ENCODE data around the gene ZSWIM4. TPM values are rescaled to one million over a fixed set of nuclear protein-coding genes. Genes with fewer than 3 reads are reported as not detected.

ZSWIM4 gene
- total and polyA plus RNA-seq, 10 of the 15 experiments (the other 5 are each of a cell fraction or from before 2014, with no cell fraction given), result 0.73 to 11.1 (median 1.8) TPM; not detected in 2

DNA sequence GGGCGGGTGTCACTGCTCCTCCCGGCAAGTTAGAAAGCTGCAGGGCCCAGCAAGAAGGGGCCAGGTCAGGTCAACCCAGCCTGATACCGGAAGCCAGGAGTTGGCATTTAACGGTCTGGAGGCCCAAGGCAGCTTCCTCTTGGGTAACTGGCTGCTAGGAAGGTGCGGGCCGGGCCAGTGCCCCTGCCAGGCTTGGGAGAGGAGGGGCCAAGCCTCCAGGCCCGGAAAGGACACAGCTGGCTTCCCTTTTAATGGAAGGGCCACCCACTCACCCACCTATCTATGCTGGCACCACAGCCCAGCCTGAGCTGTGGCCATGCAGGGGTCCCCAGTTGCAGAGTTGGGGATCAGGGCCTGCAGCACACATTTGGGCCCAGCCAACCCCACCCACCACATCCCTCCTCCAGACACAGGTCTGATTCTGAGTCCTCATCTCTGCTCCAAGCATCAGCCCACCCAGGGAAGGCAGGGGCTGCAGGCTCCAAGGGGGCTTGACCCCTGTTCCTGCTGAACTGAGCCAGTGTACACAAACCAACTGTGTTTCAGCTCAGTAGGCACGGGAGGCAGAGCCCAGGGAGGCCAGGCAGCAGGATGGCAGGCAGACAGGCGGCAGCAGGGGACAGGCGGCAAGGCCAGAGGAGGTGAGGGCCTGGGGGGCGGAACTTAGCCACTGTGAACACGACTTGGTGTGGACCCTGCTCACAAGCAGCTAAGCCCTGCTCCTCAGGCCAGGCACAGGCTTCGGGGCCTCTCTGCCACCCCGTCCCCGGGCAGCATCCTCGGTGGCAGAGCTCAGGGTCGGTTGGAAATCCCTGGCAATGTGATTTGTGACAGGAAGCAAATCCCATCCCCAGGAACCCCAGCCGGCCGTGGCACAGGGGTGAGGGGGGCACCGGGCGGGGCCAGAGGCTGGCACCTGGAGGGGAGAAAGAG lies 40.8 kb downstream of the ZSWIM4 start (continued):
- TF ChIP-seq, protein P1, sequence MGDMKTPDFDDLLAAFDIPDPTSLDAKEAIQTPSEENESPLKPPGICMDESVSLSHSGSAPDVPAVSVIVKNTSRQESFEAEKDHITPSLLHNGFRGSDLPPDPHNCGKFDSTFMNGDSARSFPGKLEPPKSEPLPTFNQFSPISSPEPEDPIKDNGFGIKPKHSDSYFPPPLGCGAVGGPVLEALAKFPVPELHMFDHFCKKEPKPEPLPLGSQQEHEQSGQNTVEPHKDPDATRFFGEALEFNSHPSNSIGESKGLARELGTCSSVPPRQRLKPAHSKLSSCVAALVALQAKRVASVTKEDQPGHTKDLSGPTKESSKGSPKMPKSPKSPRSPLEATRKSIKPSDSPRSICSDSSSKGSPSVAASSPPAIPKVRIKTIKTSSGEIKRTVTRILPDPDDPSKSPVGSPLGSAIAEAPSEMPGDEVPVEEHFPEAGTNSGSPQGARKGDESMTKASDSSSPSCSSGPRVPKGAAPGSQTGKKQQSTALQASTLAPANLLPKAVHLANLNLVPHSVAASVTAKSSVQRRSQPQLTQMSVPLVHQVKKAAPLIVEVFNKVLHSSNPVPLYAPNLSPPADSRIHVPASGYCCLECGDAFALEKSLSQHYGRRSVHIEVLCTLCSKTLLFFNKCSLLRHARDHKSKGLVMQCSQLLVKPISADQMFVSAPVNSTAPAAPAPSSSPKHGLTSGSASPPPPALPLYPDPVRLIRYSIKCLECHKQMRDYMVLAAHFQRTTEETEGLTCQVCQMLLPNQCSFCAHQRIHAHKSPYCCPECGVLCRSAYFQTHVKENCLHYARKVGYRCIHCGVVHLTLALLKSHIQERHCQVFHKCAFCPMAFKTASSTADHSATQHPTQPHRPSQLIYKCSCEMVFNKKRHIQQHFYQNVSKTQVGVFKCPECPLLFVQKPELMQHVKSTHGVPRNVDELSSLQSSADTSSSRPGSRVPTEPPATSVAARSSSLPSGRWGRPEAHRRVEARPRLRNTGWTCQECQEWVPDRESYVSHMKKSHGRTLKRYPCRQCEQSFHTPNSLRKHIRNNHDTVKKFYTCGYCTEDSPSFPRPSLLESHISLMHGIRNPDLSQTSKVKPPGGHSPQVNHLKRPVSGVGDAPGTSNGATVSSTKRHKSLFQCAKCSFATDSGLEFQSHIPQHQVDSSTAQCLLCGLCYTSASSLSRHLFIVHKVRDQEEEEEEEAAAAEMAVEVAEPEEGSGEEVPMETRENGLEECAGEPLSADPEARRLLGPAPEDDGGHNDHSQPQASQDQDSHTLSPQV (IDR thresholded peaks at IDR 0.05), result no peak
- TF ChIP-seq POLR2AphosphoS2 (IDR thresholded peaks at IDR 0.05; ENCODE audit: low read depth, low read length) (peak; percentile 8; the same call in 1 of the 2 replicates), ZNF207 (IDR thresholded peaks at IDR 0.05; ENCODE audit: borderline replicate concordance) (no peak)

DNA sequence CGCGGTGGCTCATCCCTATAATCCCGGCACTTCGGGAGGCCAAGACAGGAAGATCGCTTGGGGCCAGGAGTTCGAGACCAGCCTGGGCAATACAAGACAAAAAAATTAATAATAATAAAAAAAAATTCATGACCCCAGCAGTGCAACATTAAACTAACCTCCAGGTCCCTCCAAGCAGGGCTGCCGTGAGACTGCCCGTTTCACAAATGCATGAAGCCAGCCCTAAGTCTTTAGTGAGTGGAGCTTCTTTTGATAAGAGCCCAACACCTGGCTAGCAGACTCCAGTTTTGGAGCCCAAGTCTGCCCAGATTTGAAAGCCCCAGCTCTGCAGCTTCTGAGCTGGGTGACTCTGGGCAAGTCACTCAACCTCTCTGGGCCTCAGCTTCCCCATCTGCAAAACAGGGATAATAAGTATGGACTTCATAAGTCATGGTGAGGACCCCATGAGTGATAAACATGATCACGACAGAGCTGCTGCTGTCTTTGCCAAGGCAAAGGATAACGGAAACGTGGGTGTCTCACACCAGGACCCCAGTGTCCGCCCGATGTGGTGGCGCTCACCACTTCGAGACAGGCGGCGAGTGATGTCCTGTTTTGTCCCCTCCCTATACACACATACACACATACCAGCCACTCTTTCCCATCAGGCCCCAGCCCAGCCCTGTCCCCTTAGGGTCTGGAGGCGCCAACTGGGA lies 43.3 kb downstream of the ZSWIM4 start:
- Histone ChIP-seq H3K4me1 (ENCODE audit: control insufficient read depth, insufficient read depth, low read length) (peaks cover 52% of the 10 kb centered on the region), H4K20me1 (ENCODE audit: control insufficient read depth, insufficient read depth) (no peaks in the 10 kb centered on the region), H3K4me2 (ENCODE audit: control insufficient read depth, insufficient read depth) (peak overlapping the region; percentile 99), H3K27ac (ENCODE audit: control insufficient read depth, insufficient read depth) (peak overlapping the region; percentile 96), H3K4me3 (peak overlapping the region; percentile 92), H3K27me3 (replicated peaks in 1 of 2; ENCODE audit: control insufficient read depth in 2 of 2, insufficient read depth in 2 of 2, low read length in 1 of 2) (no peaks in the 10 kb centered on the region), H3K36me3 (ENCODE audit: control insufficient read depth in 2 of 2, insufficient read depth in 2 of 2, low read length in 1 of 2) (peaks cover 0 to 3% of the 10 kb centered on the region in 2 experiments; a peak in 1 of 4 replicates), H3K9me3 (replicated peaks; ENCODE audit: control insufficient read depth, insufficient read depth, low read length) (no peaks in the 10 kb centered on the region), H2AFZ (ENCODE audit: control insufficient read depth, low read depth, low read length) (peak overlapping the region; percentile 35), H3K9ac (ENCODE audit: control insufficient read depth, insufficient read depth, low read length) (peak overlapping the region; percentile 94), H3K79me2 (ENCODE audit: control insufficient read depth, insufficient read depth, low read length) (peaks cover 55% of the 10 kb centered on the region)
- no peak for FAIRE-seq
- POLR2A ChIA-PET, result interaction anchor here (0.6 to 7.5 kb wide), 7 partner anchors 8 to 91 kb away, joined by 3 to 85 read pairs (median 7); partner anchors contain the start of gene ZSWIM4
- TSS peak; percentile 48 for BruUV-seq (replicated peaks)
- ATAC-seq, result no peak
- 31% methylated on average over 18 of the region's 18 CpGs for WGBS (ENCODE audit: insufficient coverage, insufficient replicate concordance, low lambda C conversion rate, missing lambda C conversion rate)
- SMC1A ChIA-PET (ENCODE audit: uncharacterized antibody, unreplicated experiment), result interaction anchor here (0.7 to 4.2 kb wide), 2 partner anchors 24 to 55 kb away, joined by 3 to 37 read pairs; no protein-coding TSS in a partner anchor
- CTCF ChIA-PET, result interaction anchor here (1.2 to 7.1 kb wide), 4 partner anchors 24 to 50 kb away, joined by 3 to 51 read pairs (median 4); partner anchors contain the start of gene ZSWIM4
- intact Hi-C loops (cut with micrococcal nuclease; ENCODE audit: unreplicated experiment) (loop anchor here (5.0 kb wide), 1 partner anchor 41 kb away; the partner anchor contains the start of gene ZSWIM4), in situ Hi-C loops (cut with MboI) (no loop called here)
- RAD21 ChIA-PET (ENCODE audit: unreplicated experiment), result interaction anchor here (0.7 to 4.9 kb wide), 7 partner anchors 8 to 107 kb away, joined by 3 to 68 read pairs (median 5); partner anchors contain the start of gene ZSWIM4
- no peak for DNase-seq (ENCODE audit: low read depth, low spot score)
- 0 out of 2 replicates have a peak, but pooled peaks have one; percentile 9 for TF ChIP-seq MTA3 (IDR thresholded peaks at IDR 0.05; ENCODE audit: borderline replicate concordance, low read length)
- TF ChIP-seq, protein P2, sequence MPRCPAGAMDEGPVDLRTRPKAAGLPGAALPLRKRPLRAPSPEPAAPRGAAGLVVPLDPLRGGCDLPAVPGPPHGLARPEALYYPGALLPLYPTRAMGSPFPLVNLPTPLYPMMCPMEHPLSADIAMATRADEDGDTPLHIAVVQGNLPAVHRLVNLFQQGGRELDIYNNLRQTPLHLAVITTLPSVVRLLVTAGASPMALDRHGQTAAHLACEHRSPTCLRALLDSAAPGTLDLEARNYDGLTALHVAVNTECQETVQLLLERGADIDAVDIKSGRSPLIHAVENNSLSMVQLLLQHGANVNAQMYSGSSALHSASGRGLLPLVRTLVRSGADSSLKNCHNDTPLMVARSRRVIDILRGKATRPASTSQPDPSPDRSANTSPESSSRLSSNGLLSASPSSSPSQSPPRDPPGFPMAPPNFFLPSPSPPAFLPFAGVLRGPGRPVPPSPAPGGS (IDR thresholded peaks at IDR 0.05; ENCODE audit: borderline replicate concordance, insufficient read depth, low read depth, low read length, poor library complexity, severe bottlenecking), result no peak
- TF ChIP-seq, protein P3, sequence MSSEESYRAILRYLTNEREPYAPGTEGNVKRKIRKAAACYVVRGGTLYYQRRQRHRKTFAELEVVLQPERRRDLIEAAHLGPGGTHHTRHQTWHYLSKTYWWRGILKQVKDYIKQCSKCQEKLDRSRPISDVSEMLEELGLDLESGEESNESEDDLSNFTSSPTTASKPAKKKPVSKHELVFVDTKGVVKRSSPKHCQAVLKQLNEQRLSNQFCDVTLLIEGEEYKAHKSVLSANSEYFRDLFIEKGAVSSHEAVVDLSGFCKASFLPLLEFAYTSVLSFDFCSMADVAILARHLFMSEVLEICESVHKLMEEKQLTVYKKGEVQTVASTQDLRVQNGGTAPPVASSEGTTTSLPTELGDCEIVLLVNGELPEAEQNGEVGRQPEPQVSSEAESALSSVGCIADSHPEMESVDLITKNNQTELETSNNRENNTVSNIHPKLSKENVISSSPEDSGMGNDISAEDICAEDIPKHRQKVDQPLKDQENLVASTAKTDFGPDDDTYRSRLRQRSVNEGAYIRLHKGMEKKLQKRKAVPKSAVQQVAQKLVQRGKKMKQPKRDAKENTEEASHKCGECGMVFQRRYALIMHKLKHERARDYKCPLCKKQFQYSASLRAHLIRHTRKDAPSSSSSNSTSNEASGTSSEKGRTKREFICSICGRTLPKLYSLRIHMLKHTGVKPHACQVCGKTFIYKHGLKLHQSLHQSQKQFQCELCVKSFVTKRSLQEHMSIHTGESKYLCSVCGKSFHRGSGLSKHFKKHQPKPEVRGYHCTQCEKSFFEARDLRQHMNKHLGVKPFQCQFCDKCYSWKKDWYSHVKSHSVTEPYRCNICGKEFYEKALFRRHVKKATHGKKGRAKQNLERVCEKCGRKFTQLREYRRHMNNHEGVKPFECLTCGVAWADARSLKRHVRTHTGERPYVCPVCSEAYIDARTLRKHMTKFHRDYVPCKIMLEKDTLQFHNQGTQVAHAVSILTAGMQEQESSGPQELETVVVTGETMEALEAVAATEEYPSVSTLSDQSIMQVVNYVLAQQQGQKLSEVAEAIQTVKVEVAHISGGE (CRISPR knock-in tag; IDR thresholded peaks at IDR 0.05), result no peak
- no peak for TF ChIP-seq BRCA1 (IDR thresholded peaks at IDR 0.05; ENCODE audit: low read depth, low read length)
- TF ChIP-seq WRNIP1 (IDR thresholded peaks at IDR 0.05; ENCODE audit: borderline replicate concordance, low read depth, low read length), result 0 out of 2 replicates have a peak, but pooled peaks have one; percentile 20

Data from GM12878 (cell line).